Adrenal gland (tissue), 5 donors: ENCODE results near the gene ANKS4B.

ENCODE experiments used
- CTCF ChIP-seq, 6 experiments: fragments of 450-650 bp in 4 of 6; fragments of 200-600 bp in 2 of 6; sonication (generic) in 1 of 6; IDR thresholded peaks; 1 replicate in 5 of 6; 2 replicates in 1 of 6; pipeline versions ENCODE4 v1.5.1 to v1.8.0; 2016 to 2021; ENCODE audit warnings: antibody characterized with exemption in 6 of 6, mild to moderate bottlenecking in 2 of 6, moderate library complexity in 1 of 6
- POLR2A ChIP-seq, 2 donors: fragments of 450-650 bp; IDR thresholded peaks; one replicate each; pipeline ENCODE4 v1.6.1; 2017; ENCODE audit warnings: antibody characterized with exemption in 2 of 2, mild to moderate bottlenecking in 2 of 2, moderate library complexity in 1 of 2
- donor health status: DM: no; HTN: no; CAD: no.

- TF ChIP-seq CTCF (IDR thresholded peaks at IDR 0.05) = no peak
- no peak for TF ChIP-seq POLR2A (IDR thresholded peaks at IDR 0.05)
These were observed 30.4 kb downstream of the ANKS4B start for GRCh38 chr16:21263640-21264570.
